Dedifferentiated amniotic fluid mesenchymal stem cell (primary cell): ENCODE data around the gene NCAPD2.

Experiments used
- DNase-seq: peaks from one replicate; pipeline ENCODE4 v3.0.0-alpha.2; 2016; ENCODE audit errors: extremely low spot score

Gene NCAPD2, protein sequence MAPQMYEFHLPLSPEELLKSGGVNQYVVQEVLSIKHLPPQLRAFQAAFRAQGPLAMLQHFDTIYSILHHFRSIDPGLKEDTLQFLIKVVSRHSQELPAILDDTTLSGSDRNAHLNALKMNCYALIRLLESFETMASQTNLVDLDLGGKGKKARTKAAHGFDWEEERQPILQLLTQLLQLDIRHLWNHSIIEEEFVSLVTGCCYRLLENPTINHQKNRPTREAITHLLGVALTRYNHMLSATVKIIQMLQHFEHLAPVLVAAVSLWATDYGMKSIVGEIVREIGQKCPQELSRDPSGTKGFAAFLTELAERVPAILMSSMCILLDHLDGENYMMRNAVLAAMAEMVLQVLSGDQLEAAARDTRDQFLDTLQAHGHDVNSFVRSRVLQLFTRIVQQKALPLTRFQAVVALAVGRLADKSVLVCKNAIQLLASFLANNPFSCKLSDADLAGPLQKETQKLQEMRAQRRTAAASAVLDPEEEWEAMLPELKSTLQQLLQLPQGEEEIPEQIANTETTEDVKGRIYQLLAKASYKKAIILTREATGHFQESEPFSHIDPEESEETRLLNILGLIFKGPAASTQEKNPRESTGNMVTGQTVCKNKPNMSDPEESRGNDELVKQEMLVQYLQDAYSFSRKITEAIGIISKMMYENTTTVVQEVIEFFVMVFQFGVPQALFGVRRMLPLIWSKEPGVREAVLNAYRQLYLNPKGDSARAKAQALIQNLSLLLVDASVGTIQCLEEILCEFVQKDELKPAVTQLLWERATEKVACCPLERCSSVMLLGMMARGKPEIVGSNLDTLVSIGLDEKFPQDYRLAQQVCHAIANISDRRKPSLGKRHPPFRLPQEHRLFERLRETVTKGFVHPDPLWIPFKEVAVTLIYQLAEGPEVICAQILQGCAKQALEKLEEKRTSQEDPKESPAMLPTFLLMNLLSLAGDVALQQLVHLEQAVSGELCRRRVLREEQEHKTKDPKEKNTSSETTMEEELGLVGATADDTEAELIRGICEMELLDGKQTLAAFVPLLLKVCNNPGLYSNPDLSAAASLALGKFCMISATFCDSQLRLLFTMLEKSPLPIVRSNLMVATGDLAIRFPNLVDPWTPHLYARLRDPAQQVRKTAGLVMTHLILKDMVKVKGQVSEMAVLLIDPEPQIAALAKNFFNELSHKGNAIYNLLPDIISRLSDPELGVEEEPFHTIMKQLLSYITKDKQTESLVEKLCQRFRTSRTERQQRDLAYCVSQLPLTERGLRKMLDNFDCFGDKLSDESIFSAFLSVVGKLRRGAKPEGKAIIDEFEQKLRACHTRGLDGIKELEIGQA (N-terminal part only)

DNA sequence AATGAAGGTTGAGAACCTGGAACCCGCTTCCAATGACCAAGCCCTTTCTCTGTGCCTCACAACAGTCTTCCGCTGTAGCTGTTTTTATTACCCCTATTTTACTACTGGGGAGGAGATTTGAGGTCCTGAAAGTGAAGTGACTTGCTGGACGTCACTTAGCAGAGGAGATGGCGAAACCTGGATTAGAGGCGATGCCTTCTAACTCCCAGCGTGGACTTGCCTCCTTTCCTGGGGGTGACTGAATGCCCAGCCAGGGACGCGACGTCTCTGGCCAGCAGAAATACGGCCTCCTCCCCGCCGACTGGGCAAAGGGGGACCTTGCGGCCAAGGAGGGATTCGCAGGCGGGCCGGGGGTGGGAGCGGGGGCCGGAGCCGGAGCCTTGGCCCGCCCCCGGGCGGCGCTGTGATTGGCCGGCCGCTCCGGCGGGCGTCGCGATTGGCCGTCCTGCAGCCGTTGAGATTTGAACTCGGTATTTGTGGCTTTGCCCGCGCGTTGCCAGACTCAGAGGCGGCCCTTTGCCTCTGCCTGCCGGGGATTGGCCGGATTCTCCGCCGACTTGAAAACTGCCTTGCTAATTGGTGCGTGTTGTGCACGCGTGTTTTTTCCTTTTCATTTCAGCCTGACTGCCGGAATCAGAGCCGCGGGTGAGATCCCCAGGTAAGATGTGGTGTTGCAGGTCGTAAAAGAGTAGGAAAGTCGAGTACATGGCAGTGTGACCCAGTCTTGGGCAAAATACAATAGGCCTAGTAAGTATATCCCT, at the start of gene NCAPD2:
NCAPD2 (plus strand) TSS at position 606 of the 761 bp plus-strand sequence. CDS start 997 bp downstream, outside the sequence.
- peak; percentile 97 for DNase-seq

DNA sequence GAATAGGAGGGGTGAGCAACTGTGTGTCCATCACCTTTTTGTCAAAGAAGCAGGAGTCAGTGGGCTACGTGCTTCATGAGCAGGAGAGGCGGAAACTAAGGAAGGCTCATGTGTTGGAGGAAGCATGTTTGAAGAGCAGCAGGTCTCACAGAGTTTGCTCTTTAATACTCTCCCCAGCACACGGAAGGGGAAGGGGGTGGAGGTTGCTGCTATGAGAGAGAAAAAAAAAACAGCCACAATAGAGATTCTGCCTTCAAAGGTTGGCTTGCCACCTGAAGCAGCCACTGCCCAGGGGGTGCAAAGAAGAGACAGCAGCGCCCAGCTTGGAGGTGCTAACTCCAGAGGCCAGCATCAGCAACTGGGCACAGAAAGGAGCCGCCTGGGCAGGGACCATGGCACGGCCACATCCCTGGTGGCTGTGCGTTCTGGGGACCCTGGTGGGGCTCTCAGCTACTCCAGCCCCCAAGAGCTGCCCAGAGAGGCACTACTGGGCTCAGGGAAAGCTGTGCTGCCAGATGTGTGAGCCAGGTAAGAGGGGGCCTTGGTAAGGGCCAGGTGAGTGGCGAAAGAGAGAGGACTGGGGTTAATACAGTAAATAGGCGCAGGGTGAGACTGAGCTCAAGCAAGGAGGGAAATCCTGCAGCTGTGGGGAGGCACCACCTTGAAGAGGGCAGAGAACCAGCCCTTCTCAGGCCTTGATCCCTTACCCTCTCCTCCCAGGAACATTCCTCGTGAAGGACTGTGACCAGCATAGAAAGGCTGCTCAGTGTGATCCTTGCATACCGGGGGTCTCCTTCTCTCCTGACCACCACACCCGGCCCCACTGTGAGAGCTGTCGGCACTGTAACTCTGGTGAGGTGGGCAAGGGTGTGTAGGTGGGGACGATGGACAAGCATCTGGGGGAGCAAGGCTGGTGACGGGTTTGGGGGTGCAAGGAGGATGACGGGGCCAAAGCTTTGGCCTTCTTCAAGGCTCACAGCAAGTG, 48.9 kb upstream of the NCAPD2 start, which contains the start of gene CD27:
CD27 (plus strand) TSS at position 252 of the 985 bp plus-strand sequence; CDS start at position 393, 141 bp downstream.
- no peak for DNase-seq

DNA sequence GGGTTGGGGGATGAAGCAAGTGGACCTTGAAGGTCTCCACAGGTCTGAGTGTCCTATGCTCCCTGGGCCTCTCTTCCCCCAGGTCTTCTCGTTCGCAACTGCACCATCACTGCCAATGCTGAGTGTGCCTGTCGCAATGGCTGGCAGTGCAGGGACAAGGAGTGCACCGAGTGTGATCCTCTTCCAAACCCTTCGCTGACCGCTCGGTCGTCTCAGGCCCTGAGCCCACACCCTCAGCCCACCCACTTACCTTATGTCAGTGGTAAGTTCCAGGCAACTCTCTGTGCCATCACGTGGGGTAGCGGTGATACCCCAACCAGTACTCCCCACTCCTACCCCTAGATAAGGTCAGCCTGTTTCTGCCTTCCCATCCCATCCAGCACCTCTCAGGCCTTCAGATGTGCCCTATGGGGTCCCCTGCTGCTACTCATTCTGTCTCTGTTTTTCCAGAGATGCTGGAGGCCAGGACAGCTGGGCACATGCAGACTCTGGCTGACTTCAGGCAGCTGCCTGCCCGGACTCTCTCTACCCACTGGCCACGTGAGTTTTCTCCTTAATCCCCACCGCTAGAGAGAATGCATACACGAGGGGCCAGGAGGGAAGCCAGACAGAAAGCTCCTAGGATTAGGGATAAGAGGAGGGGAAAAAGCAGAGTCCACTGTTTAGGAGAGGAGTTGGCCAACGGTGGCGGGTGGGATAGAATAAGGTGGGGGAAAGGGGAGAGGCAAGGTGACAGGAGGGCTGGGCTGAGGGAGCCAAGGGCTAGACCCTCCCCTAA, 43.6 kb upstream of the NCAPD2 start:
- no peak for DNase-seq

DNA sequence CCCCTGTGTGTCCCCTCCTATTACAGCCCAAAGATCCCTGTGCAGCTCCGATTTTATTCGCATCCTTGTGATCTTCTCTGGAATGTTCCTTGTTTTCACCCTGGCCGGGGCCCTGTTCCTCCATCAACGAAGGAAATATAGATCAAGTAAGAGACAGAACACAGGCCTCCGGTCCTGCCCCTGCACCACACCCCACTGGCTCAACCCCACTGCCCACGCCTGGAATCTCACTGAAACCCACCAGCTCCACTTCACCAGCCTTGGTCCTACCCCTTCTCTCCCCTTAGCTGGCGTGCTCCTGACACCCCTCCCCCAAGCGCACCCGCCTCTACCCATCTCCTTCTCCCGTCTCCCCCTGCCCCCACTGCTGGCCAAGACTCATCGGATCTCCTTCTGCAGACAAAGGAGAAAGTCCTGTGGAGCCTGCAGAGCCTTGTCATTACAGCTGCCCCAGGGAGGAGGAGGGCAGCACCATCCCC, 43.0 kb upstream of the NCAPD2 start:
- no peak for DNase-seq

DNA sequence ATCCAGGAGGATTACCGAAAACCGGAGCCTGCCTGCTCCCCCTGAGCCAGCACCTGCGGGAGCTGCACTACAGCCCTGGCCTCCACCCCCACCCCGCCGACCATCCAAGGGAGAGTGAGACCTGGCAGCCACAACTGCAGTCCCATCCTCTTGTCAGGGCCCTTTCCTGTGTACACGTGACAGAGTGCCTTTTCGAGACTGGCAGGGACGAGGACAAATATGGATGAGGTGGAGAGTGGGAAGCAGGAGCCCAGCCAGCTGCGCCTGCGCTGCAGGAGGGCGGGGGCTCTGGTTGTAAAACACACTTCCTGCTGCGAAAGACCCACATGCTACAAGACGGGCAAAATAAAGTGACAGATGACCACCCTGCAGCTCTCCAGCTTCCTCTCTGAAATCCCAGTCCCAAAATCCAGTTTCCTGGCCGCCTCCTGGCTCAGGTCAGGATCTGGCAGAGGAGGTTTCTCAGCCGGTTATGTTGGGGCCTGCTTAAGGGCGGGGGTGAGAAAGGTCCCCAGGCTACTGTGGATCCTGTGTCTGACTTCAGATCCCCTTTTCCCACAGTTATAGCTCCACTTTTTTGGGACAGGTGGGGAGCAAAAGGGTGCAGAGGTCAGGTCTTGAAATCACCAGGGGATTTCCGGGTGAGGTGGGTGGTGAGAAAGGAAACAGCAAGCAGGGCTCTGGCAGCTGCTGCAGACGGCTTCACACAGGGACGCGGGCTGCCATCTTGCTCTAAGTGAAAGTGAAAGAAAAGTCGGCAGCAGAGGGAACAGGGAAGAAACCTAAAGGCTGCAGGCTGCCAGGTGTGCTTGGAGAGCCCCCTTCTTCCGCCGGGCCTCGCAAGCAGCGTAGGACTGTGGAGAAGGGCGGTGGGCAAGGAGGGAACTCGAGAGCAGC, 42.3 kb upstream of the NCAPD2 start, which contains the start of gene TAPBPL:
TAPBPL (plus strand) TSS at position 695 of the 897 bp plus-strand sequence. CDS start 207 bp downstream, outside the sequence.
- peak; percentile 70 for DNase-seq

DNA sequence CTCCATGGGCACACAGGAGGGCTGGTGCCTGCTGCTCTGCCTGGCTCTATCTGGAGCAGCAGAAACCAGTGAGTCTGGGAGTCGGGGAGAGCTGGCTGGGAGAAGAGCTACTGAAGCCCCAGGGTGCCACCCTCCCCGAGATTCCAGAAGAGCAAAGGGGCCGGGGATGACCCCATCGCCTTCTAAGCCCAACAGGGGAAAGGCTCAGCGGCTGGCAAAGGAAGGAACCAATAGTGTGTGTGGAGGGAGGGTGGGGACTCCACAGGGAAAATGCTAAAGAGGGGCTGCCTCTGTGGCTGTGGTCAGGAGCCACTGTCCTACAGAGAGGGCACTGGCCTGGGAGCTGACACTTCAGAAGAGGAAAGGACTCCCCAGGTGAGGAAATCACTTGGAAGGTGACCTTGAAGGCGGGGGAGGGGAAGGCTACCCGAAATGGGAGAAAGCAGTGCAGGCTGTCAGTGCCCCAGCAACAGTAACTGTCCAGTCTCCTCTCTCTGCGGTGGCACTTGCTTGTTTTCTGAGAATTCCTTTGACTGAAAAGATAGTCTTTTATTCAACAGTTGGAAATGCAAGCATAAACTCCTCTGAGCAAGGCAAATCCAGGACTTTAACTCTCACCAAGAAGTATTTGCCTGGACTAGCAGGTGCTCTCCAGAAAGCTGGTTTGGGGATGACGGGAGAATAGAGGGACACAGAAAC, 41.5 kb upstream of the NCAPD2 start:
- no peak for DNase-seq

DNA sequence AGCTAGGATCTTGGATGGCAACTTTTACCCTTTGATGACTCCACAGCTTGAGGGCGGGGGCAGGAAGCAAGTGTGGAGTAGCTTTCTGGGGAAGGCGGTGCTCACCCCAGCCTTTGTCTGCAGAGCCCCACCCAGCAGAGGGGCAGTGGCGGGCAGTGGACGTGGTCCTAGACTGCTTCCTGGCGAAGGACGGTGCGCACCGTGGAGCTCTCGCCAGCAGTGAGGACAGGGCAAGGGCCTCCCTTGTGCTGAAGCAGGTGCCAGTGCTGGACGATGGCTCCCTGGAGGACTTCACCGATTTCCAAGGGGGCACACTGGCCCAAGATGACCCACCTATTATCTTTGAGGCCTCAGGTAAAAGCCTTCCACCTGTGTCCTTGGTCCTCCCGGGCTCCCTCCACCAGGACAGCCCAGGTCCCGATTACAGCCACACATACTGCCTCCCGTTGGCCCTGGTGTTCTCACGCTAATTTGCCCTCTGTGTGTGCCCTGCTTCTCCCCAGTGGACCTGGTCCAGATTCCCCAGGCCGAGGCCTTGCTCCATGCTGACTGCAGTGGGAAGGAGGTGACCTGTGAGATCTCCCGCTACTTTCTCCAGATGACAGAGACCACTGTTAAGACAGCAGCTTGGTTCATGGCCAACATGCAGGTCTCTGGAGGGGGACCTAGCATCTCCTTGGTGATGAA, 40.8 kb upstream of the NCAPD2 start:
- DNase-seq, result no peak

DNA sequence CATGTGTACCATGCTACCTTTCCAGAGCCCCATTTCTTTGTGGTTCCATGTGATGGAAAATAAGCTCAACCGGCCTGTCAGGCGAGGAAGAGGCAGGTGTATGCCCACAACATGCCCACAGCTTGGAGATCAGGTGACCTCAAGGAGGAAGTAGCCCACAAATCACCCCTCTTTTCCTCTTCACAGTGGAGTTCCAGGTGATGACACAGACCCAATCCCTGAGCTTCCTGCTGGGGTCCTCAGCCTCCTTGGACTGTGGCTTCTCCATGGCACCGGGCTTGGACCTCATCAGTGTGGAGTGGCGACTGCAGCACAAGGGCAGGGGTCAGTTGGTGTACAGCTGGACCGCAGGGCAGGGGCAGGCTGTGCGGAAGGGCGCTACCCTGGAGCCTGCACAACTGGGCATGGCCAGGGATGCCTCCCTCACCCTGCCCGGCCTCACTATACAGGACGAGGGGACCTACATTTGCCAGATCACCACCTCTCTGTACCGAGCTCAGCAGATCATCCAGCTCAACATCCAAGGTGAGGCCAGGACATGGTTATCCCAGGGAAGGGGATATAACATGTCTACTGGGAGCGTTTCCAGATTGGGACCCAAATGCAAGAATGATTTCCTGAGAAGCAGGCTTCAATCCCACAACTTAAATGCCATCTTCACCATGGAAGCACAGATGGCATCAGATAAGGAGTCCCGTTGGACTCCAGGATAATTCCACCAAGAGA, 36.5 kb upstream of the NCAPD2 start:
- no peak for DNase-seq

DNA sequence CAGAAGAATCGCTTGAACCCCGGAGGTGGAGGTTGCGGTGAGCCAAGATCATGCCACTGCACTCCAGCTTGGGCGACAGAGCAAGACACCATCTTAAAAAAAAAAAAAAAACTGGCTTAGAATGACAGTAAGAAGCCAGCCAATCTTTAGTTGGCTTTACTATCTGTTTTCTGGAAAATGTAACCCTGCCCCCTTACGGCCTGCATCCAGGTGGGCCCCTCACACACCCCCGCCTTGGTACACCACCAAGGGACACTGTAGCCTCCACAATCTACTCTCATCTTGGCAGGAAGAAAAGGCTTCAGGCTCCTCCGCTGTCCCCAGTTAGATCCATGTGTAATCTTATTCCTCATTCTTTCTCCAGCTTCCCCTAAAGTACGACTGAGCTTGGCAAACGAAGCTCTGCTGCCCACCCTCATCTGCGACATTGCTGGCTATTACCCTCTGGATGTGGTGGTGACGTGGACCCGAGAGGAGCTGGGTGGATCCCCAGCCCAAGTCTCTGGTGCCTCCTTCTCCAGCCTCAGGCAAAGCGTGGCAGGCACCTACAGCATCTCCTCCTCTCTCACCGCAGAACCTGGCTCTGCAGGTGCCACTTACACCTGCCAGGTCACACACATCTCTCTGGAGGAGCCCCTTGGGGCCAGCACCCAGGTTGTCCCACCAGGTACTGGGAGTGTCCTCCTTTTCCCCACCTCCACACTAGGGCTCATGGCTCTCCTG, 35.5 kb upstream of the NCAPD2 start:
- no peak for DNase-seq

DNA sequence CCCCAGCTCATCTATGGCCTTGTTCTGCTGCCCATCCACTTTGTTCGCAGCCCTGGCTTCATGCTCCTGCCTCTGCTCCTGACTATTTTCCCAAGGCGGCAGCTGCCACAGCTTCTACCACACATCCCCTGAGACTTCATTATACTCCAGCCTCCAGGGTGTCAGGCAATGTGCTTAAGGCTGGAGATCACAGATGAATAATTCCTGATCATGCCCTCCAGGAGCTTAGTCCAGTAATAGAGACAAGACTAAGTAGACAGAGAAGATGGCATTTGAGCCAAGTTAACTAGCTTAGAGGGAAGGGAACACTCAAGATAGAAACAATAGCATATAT, 34.9 kb upstream of the NCAPD2 start:
- no peak for DNase-seq

DNA sequence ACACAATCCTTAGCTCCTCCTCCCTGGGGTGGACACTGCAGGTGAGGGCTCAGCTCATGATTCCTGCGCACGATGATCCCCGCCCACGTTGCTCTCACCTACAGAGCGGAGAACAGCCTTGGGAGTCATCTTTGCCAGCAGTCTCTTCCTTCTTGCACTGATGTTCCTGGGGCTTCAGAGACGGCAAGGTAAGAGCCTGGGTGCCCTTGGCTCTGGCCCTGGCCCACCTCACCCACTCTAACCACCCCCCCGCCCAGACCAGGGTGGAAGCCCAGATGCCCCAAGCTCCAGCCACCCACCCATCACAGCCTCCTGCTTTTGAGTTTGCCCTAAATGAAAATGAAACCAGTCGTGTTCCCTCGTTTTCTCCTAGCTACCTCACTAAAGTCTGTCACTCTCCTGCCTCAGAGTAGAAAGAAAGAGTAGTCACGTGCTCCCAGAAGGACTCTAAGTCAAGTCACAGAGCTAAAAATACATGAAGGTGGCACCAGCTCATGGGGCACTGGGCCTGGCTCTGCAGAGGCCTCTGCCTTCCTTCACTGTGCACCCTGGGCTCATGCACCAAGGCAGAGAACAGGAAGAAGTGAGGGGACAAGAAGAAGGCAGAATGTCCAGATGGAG, 33.0 kb upstream of the NCAPD2 start:
- DNase-seq, result no peak

DNA sequence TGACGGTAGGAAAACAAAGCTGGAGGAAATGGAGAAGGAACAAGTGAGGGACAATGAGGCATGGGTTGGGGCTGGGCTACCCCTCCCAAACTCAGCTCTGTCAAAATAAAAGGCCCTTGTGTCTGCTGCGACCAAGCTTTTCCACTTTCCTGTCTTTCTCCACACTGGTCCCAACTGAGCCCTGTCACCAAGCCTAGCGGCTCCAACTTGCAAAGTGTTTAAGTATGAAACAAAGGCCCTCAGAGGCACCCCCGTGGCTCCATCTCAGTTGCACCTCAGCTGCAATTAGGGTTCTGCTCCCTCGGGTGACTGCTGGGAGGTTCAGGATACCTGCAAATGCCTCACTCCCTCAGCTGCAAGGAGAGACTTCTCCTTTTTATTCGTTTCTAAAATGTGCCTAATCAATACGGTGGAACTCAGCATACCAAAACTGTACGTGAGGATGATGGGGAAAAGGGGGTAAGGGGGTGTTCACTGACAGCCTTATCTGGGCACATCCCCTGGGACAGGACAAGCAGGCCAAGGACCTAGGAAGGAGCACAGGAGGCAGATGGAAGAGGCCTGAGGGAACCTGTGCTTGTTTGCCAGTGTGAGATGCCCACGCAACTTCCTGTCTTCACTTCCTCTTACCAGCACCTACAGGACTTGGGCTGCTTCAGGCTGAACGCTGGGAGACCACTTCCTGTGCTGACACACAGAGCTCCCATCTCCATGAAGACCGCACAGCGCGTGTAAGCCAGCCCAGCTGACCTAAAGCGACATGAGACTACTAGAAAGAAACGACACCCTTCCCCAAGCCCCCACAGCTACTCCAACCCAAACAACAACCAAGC, 32.3 kb upstream of the NCAPD2 start:
- DNase-seq, result no peak

DNA sequence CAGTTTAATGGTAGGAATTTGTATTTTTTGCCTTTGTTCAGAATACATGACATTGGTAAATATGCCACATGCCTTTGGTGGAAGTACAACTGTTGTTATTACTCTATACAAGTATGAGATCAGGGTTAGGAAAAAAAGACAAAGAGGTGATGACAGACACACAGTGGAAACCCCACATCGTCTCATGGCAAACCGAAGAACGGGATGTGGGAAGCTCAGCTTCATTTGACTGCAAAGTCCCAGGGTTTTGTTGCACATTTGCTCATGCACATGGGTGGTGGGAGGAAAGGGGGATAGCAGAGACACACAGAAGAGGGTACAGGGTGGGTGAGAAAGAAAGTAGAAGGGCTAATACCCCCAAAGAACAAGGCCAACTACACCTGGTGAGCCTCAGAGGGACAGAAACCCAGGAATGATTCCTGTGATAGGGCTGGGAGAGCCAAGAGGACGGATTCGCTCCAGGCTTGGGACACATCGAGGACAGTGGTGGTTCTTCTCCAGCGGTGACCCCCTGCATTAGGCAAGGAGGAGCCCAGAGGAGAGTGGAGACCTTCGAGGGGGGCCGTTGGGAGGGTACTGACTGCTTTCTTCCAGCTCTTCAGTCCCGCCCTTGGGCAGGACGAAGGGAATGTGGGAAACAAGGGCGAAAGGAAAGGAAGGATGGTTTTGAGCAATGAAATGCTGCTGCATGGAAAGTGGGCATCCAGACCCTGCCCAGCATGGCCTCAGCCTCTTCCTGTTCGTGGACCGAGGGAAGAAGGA, 31.5 kb upstream of the NCAPD2 start:
- DNase-seq, result no peak
